ENCODE results near the gene H6PD.

H6PD gene

GRCh38 chr1:9319789-9320519 lies 85.4 kb downstream of the H6PD start:
- FAIRE-seq, result no peak
